NCI-H748 (cell line): Measurements from ENCODE around the gene ERFE.
A peak's percentile ranks its signal among the peaks of the same experiment; 100 is the strongest.
"Not testable (repeated sequence)": the region's sequence is repeated elsewhere in the genome, so short reads cannot be mapped to it uniquely, and the experiment has no call there.

ENCODE experiments used
- DNase-seq: peaks from one replicate; lab custom pipeline; 2025; ENCODE audit not compliant: unreplicated experiment; lab: John Stamatoyannopoulos, UW

Gene ERFE, protein sequence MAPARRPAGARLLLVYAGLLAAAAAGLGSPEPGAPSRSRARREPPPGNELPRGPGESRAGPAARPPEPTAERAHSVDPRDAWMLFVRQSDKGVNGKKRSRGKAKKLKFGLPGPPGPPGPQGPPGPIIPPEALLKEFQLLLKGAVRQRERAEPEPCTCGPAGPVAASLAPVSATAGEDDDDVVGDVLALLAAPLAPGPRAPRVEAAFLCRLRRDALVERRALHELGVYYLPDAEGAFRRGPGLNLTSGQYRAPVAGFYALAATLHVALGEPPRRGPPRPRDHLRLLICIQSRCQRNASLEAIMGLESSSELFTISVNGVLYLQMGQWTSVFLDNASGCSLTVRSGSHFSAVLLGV

DNA sequence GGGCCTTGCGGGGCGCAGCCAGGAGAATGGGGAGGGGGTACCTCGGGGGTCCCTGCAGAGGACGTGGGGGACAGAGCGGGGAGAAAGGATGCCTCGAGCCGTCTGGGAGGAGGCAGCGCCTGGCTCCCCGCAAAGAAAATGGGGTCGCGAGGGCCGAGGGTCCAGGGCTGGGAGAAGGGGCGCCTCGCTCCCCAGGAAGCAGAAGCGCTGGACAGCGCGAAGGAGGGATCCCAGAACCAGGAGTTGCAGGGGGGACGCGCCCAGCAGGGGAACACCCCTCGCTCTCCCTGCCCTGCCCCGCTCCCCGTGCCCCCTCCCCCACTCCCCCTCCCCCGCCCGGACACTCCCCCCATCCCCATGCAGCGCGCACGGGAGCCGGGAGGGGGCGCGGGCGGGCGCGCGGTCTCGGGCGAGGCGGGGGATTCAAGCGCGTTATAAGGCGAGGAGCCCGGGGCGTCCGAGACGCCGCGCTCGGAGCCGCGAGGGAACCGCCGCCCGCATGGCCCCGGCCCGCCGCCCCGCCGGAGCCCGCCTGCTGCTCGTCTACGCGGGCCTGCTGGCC is at the start of gene ERFE:
Gene ERFE (plus strand): TSS at position 462 of the 562 bp plus-strand sequence. CDS start 38 bp downstream, at position 500.
- DNase-seq = peak; percentile 67

DNA sequence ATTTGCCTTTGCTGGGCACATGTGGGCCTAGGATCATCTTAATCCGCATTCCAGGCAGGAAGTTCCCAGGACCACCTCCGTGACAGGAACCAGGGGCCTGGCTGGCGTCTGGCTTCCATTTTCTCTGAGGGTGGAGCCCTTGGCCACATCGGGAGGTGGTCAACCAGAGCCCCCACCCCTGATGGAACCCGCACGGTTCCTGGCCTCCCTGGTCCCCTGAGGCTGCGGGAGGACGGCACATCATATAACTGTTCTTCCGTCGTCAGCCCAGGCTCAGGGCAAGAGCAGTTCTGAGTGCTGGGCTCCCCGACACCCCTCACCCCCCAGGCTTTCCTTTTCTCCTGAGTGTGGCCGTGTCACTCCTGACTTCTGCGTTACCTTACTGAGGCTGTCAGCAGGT is 45.2 kb upstream of the ERFE start:
- no peak for DNase-seq

DNA sequence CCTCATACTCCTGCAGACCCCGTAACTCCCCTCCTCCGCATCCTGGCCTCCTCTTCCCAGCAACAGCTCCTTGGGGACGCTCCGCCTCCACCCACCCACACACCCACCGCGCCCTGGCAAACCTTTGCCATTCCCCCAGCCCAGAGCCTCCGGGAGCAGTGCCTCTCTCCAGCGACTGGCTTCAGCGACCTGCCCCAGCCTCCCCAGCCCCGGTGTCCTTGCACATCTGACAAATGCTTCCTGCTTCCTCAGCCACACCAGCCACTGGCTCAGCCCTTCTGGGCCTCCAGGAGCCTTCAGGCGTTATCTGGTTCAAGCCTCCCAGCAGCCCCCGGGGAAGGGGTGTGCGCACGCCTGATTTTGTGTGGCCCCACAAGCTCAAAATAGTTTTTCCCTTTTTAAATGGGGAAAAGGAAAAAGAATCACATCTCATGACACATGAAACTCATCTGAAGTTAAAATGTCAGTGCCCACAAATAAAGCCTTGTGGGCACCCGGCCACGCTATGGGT is 44.4 kb upstream of the ERFE start:
- DNase-seq = no peak

DNA sequence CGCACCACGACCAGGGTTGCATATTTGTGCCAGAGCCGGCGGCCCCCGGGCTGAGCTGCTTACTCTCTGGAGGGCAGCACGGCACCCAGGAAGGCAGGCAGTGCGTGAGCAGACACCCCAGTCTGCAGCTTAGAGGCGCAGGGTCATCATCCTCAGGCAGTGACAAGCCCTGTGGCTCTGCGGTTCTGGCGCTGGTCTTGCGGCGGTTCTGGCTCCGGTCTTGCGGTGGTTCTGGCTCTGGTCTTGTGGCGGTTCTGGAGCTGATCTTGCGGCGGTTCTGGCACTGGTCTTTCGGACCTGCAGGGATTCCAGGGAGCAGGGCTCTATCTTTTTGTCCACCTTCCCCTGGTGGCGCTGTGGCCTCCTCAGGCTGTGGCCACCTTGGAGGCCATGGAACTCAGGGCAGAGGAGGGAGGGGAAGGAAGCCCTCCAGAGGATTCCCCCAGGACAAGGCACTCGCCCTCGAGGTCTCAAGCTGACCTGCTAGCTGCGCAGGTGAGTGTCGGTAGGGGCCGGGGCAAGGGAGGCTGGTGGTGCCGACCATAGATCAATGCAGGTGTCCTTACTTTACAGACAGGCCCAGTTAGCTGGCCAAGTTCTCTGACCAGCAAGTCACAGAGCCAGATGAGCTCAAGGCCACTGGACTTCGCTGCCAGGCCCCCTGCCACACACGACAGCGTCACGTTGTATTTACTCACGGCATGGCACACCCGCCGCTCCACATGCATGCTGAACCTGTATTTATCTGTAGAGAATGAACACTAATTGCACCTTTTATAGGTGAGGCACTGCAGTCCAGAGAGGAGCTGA is 43.7 kb upstream of the ERFE start:
- peak; percentile 25 for DNase-seq

DNA sequence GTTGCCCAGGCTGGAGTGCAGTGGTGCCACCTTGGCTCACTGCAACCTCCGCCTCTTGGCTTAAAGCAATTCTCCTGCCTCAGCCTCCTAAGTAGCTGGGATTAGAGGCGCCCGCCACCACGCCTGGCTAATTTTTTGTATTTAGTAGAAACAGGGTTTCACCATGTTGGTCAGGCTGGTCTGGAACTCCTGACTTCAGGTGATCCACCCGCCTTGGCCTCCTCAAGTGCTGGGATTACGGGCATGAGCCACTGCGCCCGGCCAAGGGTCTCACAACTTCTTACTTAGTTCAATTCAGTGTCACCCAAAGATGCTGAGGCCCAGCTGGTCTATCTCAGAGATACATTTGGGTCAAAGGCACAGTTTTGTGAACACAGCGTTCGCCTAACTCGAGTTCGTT is 43.1 kb upstream of the ERFE start:
- not testable (repeated sequence) for DNase-seq

DNA sequence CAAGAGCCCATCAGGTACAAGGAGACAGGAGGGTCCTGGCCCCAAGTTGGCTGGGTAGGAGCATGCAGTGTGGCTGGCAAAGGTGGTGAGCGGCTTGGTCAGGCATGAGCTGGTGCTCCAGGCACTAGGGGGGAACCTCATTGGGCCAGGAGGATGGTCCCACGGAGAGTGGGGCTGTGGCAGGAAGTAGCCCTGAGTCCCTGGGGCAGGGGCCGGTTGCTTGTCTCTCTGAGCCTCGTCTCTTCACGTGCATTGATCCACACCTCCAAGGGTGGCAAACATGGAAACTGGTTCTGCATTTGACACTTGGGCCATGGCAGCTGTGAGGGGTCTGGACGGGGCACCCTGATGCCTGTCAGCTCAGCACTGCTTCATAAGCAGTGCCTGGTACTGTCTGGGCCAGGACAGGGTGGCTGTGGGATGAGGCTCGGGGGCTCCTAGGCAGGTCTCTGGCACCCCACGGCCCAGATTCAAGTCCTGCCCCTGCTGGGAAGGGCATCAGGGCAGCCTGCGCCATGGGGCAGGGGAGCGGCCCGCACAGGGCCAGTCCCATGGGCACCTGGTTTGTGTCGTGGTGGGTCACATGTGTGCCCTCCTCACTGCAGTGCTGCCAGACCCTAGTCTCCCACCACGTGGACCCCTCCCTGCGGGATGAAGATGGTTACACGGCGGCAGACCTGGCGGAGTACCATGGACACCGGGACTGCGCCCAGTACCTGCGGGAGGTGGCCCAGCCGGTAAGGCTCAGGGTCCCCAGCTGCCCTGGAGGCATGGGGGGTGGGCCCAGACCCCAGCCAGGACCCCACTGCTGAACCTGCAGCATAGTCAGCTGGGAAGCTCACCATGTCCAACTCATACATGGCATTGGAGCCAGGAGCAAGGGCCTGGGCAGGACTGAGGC is 42.2 kb upstream of the ERFE start:
- DNase-seq = no peak

DNA sequence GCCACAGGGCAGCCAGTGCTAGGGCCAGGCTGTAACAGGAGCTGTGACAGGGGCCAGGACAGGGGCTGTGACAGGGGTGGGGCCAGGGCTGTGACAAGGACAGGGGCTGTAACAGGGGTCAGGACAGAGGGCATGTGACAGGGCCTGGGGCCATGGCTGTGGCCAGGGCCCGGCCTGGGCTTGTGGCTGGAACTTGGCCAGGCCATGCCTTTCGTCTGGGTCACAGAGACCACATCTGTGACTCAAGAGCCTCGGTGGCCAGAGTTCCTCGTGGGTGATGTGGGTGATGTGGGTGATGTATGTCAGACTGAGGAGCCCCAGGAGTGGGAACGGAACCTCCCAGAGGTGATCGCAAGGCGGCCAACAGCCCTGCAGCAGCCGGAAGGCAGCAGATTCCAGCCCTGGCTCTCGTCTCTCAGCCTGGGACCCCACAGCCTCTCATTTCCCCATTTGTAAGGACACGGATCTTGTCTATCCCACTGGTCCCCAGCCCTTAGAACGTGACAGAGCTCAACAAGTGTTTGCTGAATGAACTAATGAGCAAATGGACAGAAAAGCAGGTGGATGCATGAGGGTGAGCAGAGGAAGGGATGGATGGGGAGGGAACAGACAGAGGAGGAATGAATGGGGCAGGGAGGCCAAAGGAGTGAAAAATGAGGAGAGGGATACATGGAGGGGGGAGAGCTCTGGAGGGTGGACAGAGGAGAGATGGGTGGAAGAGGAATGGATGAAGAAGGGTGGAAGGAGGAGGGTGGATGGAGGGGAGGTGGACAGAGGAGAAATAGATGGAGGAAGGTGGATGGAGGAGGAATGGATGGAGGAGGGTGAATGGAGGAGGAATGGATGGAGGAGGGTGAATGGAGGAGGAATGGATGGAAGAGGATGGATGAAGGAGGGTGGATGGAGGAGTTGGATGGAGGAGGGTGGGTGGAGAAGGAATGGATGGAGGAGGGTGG is 41.3 kb upstream of the ERFE start:
- DNase-seq = no peak

DNA sequence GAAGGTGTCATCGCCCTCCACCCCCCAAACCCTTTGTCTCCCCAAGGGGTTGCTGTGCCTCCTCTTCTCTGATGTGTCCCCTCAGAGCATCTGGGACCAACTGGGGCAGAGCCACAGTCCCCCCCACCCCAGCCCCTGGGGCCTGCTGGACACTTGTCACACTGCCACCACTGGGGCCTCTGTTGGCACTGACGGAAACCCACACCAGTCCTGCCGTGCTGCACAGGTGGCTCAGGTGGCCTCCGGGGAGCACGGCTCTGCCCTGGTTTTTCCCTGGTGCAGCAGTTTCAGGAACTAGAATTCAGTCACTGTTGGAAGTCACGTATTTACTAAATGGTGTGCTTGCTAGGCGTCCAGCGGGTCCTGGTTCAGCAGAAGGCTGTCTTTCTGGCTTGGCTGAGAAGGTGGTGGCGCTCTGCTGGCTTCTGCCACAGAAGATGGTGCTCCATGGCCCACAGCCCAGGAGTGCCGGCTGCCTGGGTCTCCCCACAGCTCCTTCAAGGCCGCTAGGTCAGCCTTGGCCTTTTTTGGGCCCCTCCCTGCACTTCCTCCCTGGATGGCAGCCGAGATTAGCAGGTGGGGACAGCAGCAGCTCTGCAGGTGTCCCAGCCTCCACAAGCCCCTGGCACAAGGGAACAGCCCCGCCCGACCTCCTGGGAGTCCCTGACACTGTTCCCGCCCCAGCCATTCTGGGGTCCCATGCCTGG is 38.9 kb upstream of the ERFE start:
- DNase-seq = no peak

DNA sequence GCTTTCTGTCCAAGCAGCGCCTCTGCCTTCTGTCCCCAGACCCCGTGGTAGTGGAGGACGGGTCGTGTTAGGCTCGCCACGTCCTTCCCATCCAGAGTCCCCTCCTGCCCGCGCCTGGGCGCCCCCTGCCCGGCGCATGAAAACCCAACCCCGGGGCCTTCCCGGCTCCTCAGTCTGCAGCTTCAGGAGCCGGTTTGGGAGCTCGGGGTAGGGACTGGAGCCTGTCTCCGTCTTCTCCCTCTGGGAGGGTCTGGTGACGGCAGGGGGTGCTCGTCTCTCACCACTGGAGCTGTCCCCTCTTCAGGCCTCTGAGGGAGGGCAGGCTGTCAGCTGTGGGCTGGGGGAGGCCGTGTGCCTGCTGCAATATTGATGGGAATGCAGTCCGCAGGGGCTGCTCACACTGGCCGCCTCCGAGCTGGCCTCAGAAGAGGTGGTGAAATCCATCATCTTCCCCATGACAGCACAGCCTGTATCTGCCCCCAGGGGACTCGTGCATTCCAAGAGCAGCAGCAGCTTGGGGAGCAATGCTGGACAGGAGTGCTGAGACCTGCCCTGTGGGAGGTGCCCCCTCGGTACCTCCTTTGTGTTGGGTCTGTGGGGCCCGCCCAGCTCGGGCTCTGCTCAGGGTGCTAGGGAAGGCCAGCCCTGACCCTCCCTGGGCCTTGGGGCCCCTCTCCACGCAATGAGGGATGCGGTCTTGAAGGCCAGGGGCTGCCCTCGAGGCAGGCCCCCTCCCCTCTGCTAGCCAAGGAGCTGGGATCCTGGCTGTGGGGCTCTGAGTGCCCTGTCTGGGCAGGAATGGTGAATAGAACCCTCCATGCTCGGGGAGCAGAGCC is 38.1 kb upstream of the ERFE start:
- no peak for DNase-seq

DNA sequence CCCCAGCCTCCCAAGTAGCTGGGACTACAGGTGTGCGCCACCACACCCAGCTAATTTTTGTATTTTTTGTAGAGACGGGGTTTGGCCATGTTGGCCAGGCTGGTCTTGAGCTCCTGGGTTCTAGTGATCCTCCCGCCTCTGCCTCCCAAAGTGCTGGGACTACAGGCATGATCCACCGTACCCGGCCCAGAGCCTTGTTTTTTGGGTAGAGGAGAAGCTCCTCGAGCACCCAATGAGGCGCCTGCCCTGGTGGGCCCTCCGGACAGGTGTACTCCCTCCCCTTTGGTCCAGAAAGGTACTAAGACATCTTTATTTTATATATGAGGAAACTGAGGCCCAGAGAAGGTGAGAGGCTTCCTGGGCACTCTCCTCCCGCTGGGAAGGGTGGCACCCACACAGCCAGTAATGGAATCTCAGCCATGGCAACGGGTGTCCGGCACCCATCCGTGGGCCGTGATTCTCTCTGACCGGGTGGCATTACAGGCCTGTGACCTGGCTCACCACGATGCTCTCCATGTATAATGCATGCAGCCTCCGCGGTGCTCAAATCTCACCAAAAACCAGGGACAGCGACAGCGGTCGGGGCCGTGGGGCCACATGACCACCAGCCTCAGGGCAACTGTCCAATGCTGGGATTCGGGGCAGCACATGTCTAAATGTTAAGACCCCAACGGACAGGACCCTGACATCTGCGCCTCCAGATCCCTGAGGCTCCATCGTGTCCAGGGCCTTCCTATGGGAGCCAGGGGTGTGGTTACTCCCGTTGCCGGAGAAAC is 37.1 kb upstream of the ERFE start:
- DNase-seq = no peak

DNA sequence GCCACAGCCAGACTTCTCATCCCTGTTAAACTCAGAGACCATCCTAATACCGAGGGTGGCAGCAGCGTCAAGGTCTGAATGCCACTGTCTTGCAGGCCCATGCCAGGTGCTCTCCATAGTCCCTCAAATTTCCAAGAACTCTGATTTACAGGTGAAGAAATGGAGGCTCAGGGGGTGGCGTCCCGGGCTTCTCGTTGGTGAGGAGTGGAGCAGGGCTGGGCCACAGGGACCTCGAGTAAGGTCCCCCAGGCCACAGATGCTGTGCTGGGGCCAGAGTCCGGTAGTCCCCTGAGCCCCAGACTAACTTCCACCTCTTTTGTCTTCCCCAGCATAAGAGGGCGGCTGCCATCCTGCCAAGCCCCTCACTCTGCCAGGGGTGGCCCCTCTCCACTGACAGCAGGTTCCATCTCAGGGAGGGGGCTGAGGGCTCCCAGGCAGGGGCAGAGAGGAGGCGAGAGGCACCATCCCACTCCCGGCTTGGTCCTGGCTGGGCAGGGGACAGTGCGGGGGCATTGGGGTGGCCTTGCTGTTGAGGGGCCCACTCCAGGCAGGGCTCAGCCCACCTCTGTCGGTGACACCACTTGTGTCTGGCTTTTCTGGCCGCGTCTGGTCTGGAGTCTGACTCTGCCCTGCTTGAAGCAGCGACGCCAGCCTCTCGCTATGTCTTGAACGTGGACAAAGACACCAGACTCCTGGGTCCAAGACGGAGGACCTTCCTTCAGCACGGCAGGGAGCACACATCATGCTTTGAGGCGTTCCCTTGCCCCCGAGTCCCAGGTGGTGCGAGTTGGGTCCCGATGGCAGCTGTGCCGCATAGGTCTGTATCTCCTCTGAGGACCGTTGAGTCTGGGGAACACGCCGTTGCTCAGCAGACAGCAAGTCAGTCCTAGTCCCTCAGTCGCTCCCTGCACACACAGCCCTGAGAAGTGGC is 36.2 kb upstream of the ERFE start:
- DNase-seq = no peak

DNA sequence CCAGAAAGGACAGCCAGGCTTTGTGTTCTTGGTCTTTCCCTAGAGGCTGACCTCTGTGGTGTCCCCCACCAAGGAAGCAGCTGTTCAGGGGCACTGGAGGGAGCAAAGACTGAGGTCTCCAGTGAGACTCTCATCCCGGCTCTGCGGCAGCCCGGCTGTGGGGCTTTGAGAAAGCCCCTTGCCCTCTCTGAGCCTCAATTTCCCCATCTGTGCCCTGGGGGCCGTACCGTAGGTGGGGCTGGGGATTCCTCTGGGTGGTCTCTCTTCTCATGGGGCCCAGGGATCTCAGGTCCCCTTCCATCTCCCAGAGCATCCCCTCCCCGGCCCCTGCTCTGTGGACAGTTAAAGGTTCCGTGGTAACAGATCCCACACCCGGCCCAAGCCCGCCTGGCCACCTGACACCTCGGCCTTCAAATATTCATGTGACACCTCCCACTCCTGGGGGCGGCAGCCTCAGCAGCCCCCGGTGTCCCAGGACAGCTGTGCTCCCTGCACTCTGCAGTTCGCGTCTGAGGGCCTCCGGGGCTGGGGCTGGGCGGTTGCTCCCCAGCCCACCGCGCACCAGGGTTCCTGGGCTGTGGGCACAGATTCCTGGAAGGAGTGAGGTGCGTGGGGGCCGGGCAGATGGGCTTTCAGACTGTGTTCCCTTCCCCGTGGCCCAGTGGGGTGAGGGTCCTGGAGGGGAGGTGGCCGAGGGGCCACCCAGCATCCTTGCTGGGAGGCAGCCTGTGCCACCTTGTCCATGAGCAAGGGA is 35.4 kb upstream of the ERFE start:
- no peak for DNase-seq

DNA sequence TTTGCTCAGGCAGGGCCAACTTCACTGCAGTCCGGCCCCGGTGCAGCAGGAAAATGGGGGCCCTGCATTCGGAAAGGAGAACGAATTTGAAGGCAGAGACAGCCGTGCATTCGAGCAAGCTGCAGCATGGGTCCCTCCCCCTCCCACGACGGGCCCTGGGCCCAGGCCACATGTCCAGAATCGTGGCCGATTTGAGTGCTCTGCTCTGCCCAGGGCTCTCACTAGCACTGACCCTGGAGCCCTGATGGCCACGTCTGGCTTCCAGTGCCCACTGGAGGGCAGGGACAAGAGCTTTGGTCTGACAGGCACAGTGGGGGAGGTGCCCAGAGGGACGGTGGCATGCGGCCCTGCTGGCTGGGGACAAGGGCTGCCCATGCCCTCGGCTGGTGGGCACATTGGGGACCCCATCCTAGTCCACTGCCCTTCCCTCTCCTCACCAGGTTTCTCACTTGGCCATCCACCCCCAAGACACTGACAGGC is 34.7 kb upstream of the ERFE start:
- DNase-seq = no peak

DNA sequence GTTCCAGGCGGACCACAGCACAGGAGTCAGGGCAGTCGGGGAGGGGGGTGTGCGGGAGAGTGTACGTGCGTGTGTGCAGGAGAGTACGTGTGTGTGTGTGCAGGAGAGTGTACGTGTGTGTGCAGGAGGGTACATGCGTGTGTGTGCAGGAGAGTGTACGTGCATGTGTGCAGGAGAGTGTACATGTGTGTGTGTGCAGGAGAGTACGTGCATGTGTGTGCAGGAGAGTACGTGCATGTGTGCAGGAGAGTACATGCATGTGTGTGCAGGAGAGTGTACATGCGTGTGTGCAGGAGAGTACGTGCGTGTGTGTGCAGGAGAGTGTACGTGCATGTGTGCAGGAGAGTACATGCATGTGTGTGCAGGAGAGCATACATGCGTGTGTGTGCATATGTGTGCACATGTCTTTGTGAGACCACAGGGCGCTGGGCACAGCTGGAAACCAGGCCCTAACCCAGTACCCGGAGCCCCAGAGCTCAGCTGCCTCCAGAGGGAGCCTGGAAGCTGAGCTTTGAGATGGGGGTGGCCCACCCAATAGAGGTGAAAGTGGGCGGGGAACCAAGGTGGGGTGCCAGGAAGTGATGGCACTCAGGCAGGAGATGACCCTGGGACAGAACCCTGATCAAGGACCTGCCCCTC is 34.2 kb upstream of the ERFE start:
- no peak for DNase-seq
